AG09309 (cell line): Measurements from ENCODE around the gene OMP.
"Not testable (repeated sequence)": the region's sequence is repeated elsewhere in the genome, so short reads cannot be mapped to it uniquely, and the experiment has no call there.

ENCODE experiments used
- DNase-seq: peaks from one replicate; pipeline ENCODE4 v3.0.0-alpha.2; 2010; ENCODE audit warnings: low read depth
- H3K4me3 ChIP-seq: 2 replicates; pipeline ENCODE4 v1.5.1; 2011; ENCODE audit warnings: mild to moderate bottlenecking, low read depth, low read length, moderate library complexity; ENCODE audit not compliant: control insufficient read depth
- TF ChIP-seq, protein P1 (sequence below): IDR thresholded peaks from 2 replicates; pipeline ENCODE4 v1.5.1; 2011; ENCODE audit warnings: mild to moderate bottlenecking, low read depth, low read length, inconsistent platforms; ENCODE audit not compliant: insufficient read depth, control insufficient read depth; ENCODE audit errors: missing control alignments

The OMP gene

DNA sequence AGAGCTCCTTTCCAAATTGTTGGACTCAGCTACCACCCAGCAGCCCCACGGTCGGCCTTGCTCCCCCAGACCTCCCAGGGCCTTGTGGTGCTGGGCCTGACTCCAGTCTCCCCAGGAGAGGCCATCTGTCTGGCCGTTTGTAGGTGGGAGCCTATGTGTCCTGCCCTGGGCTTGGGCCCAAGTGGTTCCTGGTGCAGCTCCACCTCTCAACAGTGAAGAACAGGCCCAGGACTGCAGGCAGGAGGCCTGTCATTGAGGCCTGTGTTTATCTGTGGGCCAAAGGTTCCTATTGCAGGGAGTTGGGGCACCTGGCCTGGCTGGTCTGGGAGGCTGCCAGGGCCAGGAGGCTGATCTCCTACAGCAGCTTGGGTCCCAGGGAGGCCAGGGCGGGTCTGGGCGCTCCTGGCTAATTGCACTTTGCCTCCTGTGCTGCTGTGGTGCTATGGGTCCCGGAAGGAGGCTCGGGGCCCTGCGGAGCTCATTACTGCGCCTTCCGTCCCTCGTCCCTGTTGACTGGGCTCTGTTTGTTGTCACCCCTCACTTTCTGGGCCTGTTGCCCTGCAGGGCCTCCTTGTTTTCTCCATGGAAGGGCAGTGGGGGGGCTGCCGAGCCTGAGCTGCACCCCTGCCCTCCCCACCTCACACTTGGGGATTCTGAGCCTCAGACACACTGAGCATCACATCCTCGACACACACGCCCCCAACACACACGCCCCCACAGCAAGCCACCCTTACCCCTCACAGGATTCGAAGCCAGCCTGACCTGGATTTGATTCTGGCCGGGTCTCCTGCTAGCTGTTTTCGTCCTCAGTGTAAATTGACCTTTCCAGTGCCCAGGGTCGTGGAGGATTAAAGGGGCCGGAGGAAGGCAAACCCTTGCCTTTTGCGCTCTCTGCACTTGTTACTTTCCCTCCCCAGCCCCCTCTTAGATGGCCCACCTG is 6.8 kb upstream of the OMP start:
- no peak overlapping the region for H3K4me3 ChIP-seq
- no peak for DNase-seq
- TF ChIP-seq, protein P1, sequence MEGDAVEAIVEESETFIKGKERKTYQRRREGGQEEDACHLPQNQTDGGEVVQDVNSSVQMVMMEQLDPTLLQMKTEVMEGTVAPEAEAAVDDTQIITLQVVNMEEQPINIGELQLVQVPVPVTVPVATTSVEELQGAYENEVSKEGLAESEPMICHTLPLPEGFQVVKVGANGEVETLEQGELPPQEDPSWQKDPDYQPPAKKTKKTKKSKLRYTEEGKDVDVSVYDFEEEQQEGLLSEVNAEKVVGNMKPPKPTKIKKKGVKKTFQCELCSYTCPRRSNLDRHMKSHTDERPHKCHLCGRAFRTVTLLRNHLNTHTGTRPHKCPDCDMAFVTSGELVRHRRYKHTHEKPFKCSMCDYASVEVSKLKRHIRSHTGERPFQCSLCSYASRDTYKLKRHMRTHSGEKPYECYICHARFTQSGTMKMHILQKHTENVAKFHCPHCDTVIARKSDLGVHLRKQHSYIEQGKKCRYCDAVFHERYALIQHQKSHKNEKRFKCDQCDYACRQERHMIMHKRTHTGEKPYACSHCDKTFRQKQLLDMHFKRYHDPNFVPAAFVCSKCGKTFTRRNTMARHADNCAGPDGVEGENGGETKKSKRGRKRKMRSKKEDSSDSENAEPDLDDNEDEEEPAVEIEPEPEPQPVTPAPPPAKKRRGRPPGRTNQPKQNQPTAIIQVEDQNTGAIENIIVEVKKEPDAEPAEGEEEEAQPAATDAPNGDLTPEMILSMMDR = no peak

DNA sequence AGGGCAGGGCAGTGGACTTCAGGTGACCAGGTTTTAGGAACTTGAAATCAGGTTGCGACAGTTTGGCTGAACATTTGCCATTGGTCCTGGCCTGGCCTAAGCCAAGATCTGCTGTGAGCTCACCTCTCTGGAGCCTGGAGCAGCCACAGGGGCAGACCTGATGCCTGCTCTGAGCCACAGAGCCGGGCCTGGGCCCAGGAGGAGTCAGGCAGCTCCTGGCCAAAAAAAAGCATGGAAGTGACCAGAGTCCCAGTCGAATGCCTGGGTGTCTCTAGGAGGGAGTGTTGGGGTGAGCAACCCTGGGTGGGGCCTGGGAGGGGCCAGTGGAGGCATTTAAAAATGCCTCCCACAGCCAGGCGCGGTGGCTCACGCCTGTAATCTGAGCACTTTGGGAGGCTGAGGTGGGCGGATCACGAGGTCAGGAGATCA is 6.0 kb upstream of the OMP start:
- DNase-seq = no peak
- TF ChIP-seq, protein P1 = no peak
- H3K4me3 ChIP-seq = no peak overlapping the region

DNA sequence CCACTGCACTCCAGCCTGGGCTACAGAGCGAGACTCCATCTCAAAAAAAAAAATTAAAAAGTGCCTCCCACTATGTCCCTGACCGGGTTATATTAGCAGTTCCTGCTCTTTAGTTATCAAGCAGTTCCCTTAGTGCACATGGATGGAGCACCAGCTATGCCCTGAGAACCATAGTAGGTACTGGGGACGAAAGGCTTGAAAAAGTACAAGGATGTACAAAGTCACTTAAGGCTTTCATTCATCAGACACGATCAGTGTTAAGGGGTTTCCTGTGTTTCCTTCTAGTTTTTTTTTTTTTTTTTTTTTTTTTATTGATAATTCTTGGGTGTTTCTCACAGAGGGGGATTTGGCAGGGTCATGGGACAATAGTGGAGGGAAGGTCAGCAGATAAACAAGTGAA is 5.5 kb upstream of the OMP start:
- H3K4me3 ChIP-seq, DNase-seq: not testable (repeated sequence)

DNA sequence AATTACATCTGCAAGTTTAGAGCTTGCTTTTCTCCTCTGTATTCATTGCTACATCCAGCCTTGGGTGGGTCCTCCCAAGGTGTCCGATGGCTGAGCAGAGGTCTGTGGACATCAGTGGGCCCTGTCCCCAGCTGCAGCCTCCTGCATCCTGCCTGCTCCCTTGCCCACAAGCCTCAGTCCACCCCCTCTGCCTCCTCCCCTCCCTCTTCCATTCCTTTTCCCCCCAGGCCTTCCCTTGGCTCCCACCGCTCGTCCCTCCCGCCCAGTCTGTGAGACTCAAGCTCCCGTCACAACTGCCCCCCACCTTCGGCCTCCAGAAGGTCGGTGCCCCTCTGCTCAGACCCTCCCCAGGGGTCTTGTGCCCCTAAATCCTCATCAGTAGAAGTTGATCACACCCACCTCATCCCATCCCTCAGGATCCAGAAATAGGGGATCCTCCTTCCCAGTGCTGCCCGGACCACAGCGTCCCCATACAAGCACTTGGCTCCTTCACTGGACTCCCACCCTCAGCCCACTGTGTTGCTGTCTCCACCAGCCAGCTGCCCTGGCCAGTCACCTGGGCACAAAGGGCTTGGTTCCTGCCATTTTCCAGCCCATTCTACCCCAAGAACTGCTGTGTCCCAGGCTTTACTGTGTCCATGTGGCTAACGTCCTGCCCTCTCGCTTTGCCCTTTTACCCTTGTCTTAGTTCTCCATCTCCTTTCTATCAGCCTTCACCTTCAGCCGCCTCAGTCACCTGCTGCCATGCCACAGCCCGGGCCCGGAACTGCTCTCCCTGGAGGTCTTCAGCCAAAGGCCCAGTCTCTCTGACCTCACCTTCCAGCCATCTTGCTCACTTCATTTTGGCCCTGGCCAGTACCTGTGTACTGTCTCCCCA is 2.2 kb upstream of the OMP start:
- DNase-seq = no peak
- TF ChIP-seq, protein P1 = no peak
- no peak overlapping the region for H3K4me3 ChIP-seq

DNA sequence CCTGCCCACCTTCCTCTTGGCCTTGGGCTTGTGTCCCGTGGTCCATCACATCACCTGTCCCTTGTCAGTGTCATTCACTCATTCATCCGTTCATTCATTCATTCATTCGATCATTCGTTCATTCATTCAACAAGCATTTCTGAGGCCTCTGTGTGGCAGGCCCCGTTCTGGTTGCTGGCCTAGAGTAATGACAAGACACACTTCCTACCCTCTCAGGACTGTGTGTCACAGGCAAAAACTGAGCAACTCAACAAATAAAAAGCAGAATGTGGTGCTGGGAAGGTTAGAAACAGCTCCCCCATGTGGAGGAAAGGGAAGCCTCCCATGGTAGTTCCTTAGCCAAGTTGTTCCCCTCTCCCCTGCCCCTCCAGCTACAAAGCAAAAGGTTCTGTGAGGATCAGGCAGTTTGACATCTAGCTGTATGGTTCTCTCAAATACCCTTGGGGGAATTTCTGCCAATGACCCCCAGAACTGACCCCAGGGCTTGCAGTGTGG is 1.6 kb upstream of the OMP start:
- DNase-seq = no peak
- H3K4me3 ChIP-seq = no peak overlapping the region
- TF ChIP-seq, protein P1 = peak; percentile 67

DNA sequence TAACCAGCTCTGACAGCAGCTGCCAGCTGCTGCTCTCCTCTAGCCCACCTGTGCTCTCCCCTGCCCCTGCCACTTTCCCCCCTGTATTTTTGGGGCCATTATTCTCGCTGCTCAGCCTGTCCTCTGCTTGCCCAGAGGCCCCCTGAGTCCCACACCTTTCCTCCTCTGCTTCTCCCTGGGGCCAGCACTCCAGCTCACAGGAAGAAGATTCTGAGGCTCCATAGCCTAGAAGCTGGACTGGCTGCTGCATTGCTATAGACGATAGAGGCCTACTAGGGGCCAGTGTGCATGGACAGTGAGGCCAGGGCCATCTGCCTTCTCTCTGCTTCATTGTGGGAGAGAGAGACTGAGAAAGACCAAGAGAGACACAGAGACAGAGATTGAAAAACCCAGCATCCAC is 679 bp downstream of the OMP start:
- DNase-seq = no peak
- H3K4me3 ChIP-seq = no peak overlapping the region
- TF ChIP-seq, protein P1 = no peak
